Measurements from ENCODE around the gene PICALM. TPM values are rescaled to one million over a fixed set of nuclear protein-coding genes. Genes with fewer than 3 reads are reported as not detected.

PICALM gene
- total and polyA plus RNA-seq, 2 of the 13 experiments (the other 11 are each of a cell fraction or from before 2014, with no cell fraction given), result 97.6 to 154 TPM

DNA sequence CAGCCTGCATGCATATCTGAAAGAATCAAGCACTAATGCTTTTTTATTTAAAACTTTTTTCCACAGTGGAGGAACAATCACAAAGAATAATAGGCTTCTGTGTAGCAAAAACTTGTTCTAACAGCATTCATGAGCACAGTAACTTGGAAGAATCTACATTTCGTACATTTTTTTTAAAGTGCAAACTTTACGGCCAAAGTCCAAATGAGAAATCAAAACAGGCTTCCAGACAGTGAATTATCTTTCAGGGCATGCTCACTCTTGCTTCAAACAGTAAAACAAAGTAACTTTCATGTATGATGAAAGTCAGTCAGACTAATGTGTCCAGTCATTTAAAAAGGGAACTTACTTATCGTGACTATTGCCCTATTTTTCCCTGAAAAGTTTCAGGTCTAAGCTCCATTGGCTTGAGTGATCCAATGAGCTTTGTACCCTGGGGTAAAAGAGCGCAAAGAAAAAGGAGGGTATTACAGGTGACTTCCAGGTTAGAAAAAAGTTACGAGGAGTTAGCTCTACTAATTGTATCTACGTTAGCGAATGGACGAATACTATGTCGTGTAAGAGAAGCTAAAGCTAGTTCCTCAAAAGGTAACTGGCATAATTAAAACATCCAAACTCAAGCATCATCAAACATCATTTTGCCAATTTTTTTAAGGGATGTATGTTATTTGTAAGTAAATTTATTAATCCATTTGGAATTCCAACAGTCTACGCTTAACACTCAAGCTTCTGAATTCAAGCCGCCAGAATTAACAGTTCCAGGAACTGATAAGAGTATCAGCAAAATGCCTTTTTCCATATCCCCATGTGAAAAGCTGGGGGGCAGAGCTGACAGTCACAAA is 1.7 kb downstream of the PICALM start (continued):
- TF ChIP-seq ZNF18 (CRISPR knock-in tag; IDR thresholded peaks at IDR 0.05; ENCODE audit: insufficient replicate concordance), result peak; percentile 18
- TF ChIP-seq MYNN (CRISPR knock-in tag; IDR thresholded peaks at IDR 0.05; ENCODE audit: low read depth), result no peak
- TF ChIP-seq SOX5 (CRISPR knock-in tag; IDR thresholded peaks at IDR 0.05; ENCODE audit: borderline replicate concordance), result no peak
- TF ChIP-seq TRIM24 (CRISPR knock-in tag; IDR thresholded peaks at IDR 0.05), result no peak
- no peak for TF ChIP-seq ZNF614 (CRISPR knock-in tag; IDR thresholded peaks at IDR 0.05; ENCODE audit: borderline replicate concordance)
- no peak for TF ChIP-seq MTA3 (CRISPR knock-in tag; IDR thresholded peaks at IDR 0.05)
- no peak for TF ChIP-seq ZNF607 (CRISPR knock-in tag; IDR thresholded peaks at IDR 0.05; ENCODE audit: borderline replicate concordance)
- TF ChIP-seq, protein P1, sequence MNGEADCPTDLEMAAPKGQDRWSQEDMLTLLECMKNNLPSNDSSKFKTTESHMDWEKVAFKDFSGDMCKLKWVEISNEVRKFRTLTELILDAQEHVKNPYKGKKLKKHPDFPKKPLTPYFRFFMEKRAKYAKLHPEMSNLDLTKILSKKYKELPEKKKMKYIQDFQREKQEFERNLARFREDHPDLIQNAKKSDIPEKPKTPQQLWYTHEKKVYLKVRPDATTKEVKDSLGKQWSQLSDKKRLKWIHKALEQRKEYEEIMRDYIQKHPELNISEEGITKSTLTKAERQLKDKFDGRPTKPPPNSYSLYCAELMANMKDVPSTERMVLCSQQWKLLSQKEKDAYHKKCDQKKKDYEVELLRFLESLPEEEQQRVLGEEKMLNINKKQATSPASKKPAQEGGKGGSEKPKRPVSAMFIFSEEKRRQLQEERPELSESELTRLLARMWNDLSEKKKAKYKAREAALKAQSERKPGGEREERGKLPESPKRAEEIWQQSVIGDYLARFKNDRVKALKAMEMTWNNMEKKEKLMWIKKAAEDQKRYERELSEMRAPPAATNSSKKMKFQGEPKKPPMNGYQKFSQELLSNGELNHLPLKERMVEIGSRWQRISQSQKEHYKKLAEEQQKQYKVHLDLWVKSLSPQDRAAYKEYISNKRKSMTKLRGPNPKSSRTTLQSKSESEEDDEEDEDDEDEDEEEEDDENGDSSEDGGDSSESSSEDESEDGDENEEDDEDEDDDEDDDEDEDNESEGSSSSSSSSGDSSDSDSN (CRISPR knock-in tag; IDR thresholded peaks at IDR 0.05), result no peak
- no peak for TF ChIP-seq SIN3A (IDR thresholded peaks at IDR 0.05; ENCODE audit: borderline replicate concordance, low read depth, low read length)
- no peak for TF ChIP-seq ZNF296 (CRISPR knock-in tag; conservative IDR thresholded peaks at IDR 0.05)
- TF ChIP-seq ZNF17 (CRISPR knock-in tag; IDR thresholded peaks at IDR 0.05), result no peak
- TF ChIP-seq ZNF256 (CRISPR knock-in tag; conservative IDR thresholded peaks at IDR 0.05), result no peak
- TF ChIP-seq, protein P2, sequence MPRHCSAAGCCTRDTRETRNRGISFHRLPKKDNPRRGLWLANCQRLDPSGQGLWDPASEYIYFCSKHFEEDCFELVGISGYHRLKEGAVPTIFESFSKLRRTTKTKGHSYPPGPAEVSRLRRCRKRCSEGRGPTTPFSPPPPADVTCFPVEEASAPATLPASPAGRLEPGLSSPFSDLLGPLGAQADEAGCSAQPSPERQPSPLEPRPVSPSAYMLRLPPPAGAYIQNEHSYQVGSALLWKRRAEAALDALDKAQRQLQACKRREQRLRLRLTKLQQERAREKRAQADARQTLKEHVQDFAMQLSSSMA (CRISPR knock-in tag; IDR thresholded peaks at IDR 0.05), result no peak
- TF ChIP-seq ZNF879 (CRISPR knock-in tag; IDR thresholded peaks at IDR 0.05), result no peak
- TF ChIP-seq ZNF850 (CRISPR knock-in tag; conservative IDR thresholded peaks at IDR 0.05), result no peak
- peak; percentile 38; the same call in 1 of the 2 replicates for TF ChIP-seq DRAP1 (CRISPR knock-in tag; IDR thresholded peaks at IDR 0.05)
- peak; percentile 18; the same call in 1 of the 2 replicates for TF ChIP-seq PHF8 (CRISPR knock-in tag; IDR thresholded peaks at IDR 0.05)
- TF ChIP-seq ZNF224 (CRISPR knock-in tag; IDR thresholded peaks at IDR 0.05), result no peak
- TF ChIP-seq ZBTB43 (CRISPR knock-in tag; conservative IDR thresholded peaks at IDR 0.05), result no peak
- TF ChIP-seq ZNF652 (CRISPR knock-in tag; IDR thresholded peaks at IDR 0.05; ENCODE audit: borderline replicate concordance, low read depth), result no peak
- TF ChIP-seq, protein P3, sequence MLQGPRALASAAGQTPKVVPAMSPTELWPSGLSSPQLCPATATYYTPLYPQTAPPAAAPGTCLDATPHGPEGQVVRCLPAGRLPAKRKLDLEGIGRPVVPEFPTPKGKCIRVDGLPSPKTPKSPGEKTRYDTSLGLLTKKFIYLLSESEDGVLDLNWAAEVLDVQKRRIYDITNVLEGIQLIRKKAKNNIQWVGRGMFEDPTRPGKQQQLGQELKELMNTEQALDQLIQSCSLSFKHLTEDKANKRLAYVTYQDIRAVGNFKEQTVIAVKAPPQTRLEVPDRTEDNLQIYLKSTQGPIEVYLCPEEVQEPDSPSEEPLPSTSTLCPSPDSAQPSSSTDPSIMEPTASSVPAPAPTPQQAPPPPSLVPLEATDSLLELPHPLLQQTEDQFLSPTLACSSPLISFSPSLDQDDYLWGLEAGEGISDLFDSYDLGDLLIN (CRISPR knock-in tag; IDR thresholded peaks at IDR 0.05; ENCODE audit: borderline replicate concordance), result no peak
- no peak for TF ChIP-seq ZFYVE20 (CRISPR knock-in tag; IDR thresholded peaks at IDR 0.05; ENCODE audit: borderline replicate concordance, low read depth)
